Measurements from ENCODE around the gene NCBP3. TPM values are rescaled to one million over a fixed set of nuclear protein-coding genes. Genes with fewer than 3 reads are reported as not detected.

The NCBP3 gene
- total RNA-seq: 10 to 100 TPM; 17.3 to 31.5 (median 21.3) TPM

- Histone ChIP-seq H3K4me1 (peaks cover 0 to 26% (median 9%) of the 10 kb centered on the region in 4 donors), H3K9me3 (no peaks in the 10 kb centered on the region), H3K4me3 (peak within 1 kb of the TSS; percentile 71 to 96 (median 88)), H3K27ac (peak within 1 kb of the TSS; percentile 44 to 90 (median 88)), H3K27me3 (peaks cover 0 to 4% of the 10 kb centered on the region in 2 donors), H3K36me3 (peaks cover 0 to 29% (median 7%) of the 10 kb centered on the region in 3 donors)
- TF ChIP-seq EP300 (IDR thresholded peaks at IDR 0.05): peak; percentile 79 to 82
- TF ChIP-seq POLR2A (IDR thresholded peaks at IDR 0.05): peak; percentile 31 to 71
- TF ChIP-seq CTCF (IDR thresholded peaks at IDR 0.05): peak; percentile 97 to 100 (median 98)
- WGBS, 2 donors: 0 to 1% methylated on average over 42 to 53 of the region's 76 CpGs
- peak; percentile 72 to 74 for DNase-seq (ENCODE audit: low spot score in 2 of 2)
Measured at GRCh38 chr17:3845621-3846436, at the start of gene NCBP3. Gene NCBP3, minus strand, starts transcription at chr17:3846246. Its CDS starts 23 bp downstream, at chr17:3846223.

- peaks cover 0 to 46% (median 23%) of the 10 kb centered on the region in 4 donors for H3K4me1 ChIP-seq
- H3K27me3 ChIP-seq: no peaks in the 10 kb centered on the region
- H3K4me3 ChIP-seq: no peak overlapping the region
- DNase-seq (ENCODE audit: low spot score in 2 of 2): no peak
- 98% methylated on average over 3 of the region's 3 CpGs for WGBS, 2 donors
- H3K36me3 ChIP-seq: no peaks in the 10 kb centered on the region
- TF ChIP-seq EP300 (IDR thresholded peaks at IDR 0.05) (no peak), CTCF (IDR thresholded peaks at IDR 0.05) (no peak), POLR2A (IDR thresholded peaks at IDR 0.05) (no peak)
- H3K27ac ChIP-seq: peak overlapping the region in 2 of 4 donors; percentile 2 to 20
- no peaks in the 10 kb centered on the region for H3K9me3 ChIP-seq
Measured at GRCh38 chr17:3895354-3895753, 49.3 kb upstream of the NCBP3 start.

- WGBS, 2 donors: 30 to 37% methylated on average over 2 of the region's 2 CpGs
Measured at GRCh38 chr17:3894911-3895343, 48.9 kb upstream of the NCBP3 start.

DNA sequence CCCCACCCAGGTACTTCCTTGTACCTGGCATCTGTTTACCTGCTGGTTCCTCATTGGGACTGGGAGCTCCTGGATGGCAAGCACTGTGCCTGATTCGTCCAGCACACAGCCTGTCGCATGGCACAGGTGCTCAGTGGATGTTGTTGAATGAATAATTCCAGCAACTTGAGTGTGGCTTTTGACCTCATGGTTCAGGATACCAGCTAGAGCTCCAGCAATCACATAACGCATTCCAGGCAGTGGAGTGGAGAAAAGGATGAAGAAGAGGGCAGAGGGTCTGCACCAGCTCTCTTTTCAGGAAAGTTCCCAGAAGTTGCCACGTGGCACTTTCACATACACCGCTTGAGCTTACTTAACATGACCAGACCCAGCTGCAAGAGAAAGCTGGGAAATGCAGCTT, 48.1 kb upstream of the NCBP3 start:
- TF ChIP-seq CTCF (IDR thresholded peaks at IDR 0.05) (no peak), POLR2A (IDR thresholded peaks at IDR 0.05) (no peak), EP300 (IDR thresholded peaks at IDR 0.05) (no peak)
- Histone ChIP-seq H3K4me1 (peaks cover 0 to 56% (median 28%) of the 10 kb centered on the region in 4 donors), H3K27me3 (no peaks in the 10 kb centered on the region), H3K9me3 (no peaks in the 10 kb centered on the region), H3K4me3 (no peak overlapping the region), H3K36me3 (no peaks in the 10 kb centered on the region), H3K27ac (peak overlapping the region in 2 of 4 donors; percentile 79 to 80)
- WGBS, 2 donors: 86 to 87% methylated on average over 5 of the region's 5 CpGs
- no peak for DNase-seq (ENCODE audit: low spot score in 2 of 2)

More at GRCh38 chr17:3894911-3895343, 48.9 kb upstream of the NCBP3 start:
- Histone ChIP-seq H3K27me3 (no peaks in the 10 kb centered on the region), H3K9me3 (no peaks in the 10 kb centered on the region), H3K4me3 (no peak overlapping the region), H3K36me3 (no peaks in the 10 kb centered on the region), H3K27ac (peak overlapping the region in 2 of 4 donors; percentile 20 to 79), H3K4me1 (peaks cover 0 to 49% (median 25%) of the 10 kb centered on the region in 4 donors)
- no peak for DNase-seq (ENCODE audit: low spot score in 2 of 2)
- TF ChIP-seq EP300 (IDR thresholded peaks at IDR 0.05) (peak in 1 of 2 donors; percentile 21), CTCF (IDR thresholded peaks at IDR 0.05) (no peak)

DNA sequence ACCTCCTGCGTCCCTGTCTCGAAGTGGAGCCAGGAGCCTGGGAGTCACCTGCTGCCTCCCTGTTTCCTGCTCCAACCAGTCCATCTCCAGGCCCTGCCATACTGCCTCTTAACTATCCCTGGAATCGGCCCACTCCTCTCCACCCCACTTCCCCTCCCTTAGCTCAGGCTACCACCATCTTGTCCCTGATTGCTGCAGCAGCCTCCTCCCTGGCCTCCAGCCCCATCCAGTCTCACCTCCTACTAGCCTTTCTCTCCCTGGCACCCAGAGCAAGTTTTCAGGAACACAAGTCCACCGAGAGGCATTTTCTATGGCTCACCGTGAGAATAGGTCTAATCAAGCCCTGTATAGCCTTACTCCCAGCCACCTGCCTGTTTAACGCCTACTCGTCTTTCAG, 47.7 kb upstream of the NCBP3 start:
- 75 to 83% methylated on average over 7 of the region's 7 CpGs for WGBS, 2 donors
- no peak for TF ChIP-seq EP300 (IDR thresholded peaks at IDR 0.05)
- no peak for TF ChIP-seq POLR2A (IDR thresholded peaks at IDR 0.05)
- no peak for TF ChIP-seq CTCF (IDR thresholded peaks at IDR 0.05)
- no peaks in the 10 kb centered on the region for H3K9me3 ChIP-seq
- no peaks in the 10 kb centered on the region for H3K27me3 ChIP-seq
- peak overlapping the region in 3 of 4 donors; percentile 49 to 66 (median 63) for H3K4me3 ChIP-seq
- peak overlapping the region; percentile 59 to 80 (median 70) for H3K27ac ChIP-seq
- peaks cover 0 to 61% (median 32%) of the 10 kb centered on the region in 4 donors for H3K4me1 ChIP-seq
- DNase-seq (ENCODE audit: low spot score in 2 of 2): no peak
- H3K36me3 ChIP-seq: no peaks in the 10 kb centered on the region

All from tibial nerve (tissue), 4 donors.